ENCODE data around the gene LOC101059915.
"Not testable (repeated sequence)": the region's sequence is repeated elsewhere in the genome, so short reads cannot be mapped to it uniquely, and the experiment has no call there.

The LOC101059915 gene

DNA sequence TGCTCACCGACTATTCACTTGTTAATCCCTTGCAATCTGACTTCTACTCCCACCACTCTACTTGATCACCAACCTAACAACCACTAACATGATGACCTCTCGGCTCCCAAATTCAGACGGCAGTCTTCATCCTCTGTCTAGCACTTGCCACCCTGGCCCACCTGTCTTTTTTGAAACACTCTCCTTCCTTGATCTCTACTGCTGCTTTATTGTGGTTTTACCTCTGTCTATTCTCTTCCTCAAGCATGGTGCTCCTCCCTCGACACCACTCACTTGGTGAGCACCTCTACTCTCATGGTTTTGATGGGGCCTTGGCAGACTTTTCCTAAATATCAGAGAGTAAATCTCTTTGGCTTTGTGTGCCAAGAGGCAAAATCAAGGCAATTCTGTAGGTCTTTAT lies 27.3 kb upstream of the LOC101059915 start:
- H3K27me3 Mint-ChIP-seq (ENCODE audit: unreplicated experiment), result no peaks in the 10 kb centered on the region
- no peaks in the 10 kb centered on the region for H3K36me3 Mint-ChIP-seq (ENCODE audit: insufficient read depth, unreplicated experiment)
- no peak overlapping the region for H3K4me3 Mint-ChIP-seq (ENCODE audit: low read depth, unreplicated experiment)
- intact Hi-C loops (cut with micrococcal nuclease; ENCODE audit: unreplicated experiment), result no loop called here
- TF ChIP-seq, protein P1, sequence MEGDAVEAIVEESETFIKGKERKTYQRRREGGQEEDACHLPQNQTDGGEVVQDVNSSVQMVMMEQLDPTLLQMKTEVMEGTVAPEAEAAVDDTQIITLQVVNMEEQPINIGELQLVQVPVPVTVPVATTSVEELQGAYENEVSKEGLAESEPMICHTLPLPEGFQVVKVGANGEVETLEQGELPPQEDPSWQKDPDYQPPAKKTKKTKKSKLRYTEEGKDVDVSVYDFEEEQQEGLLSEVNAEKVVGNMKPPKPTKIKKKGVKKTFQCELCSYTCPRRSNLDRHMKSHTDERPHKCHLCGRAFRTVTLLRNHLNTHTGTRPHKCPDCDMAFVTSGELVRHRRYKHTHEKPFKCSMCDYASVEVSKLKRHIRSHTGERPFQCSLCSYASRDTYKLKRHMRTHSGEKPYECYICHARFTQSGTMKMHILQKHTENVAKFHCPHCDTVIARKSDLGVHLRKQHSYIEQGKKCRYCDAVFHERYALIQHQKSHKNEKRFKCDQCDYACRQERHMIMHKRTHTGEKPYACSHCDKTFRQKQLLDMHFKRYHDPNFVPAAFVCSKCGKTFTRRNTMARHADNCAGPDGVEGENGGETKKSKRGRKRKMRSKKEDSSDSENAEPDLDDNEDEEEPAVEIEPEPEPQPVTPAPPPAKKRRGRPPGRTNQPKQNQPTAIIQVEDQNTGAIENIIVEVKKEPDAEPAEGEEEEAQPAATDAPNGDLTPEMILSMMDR (IDR thresholded peaks at IDR 0.05; ENCODE audit: unreplicated experiment), result no peak
- H3K27ac Mint-ChIP-seq (ENCODE audit: unreplicated experiment), result no peak overlapping the region
- CTCF ChIA-PET, result no interaction called here
- DNase-seq, result no peak
- BruUV-seq (replicated peaks), result no TSS peak
- no peaks in the 10 kb centered on the region for H3K9me3 Mint-ChIP-seq (ENCODE audit: low read depth, unreplicated experiment)
- no peaks in the 10 kb centered on the region for H3K4me1 Mint-ChIP-seq (ENCODE audit: low read depth, unreplicated experiment)

DNA sequence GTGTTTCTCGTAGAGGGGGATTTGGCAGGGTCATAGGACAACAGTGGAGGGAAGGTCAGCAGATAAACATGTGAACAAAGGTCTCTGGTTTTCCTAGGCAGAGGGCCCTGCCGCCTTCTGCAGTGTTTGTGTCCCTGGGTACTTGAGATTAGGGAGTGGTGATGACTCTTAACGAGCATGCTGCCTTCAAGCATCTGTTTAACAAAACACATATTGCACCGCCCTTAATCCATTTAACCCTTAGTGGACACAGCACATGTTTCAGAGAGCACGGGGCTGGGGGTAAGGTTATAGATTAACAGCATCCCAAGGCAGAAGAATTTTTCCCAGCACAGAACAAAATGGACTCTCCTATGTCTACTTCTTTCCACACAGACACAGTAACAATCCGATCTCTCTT lies 22.9 kb upstream of the LOC101059915 start:
- H3K4me1 Mint-ChIP-seq (ENCODE audit: low read depth, unreplicated experiment); H3K4me3 Mint-ChIP-seq (ENCODE audit: low read depth, unreplicated experiment); BruUV-seq (replicated peaks); intact Hi-C loops (cut with micrococcal nuclease; ENCODE audit: unreplicated experiment); CTCF ChIA-PET; H3K27ac Mint-ChIP-seq (ENCODE audit: unreplicated experiment); DNase-seq; H3K36me3 Mint-ChIP-seq (ENCODE audit: insufficient read depth, unreplicated experiment); H3K27me3 Mint-ChIP-seq (ENCODE audit: unreplicated experiment); H3K9me3 Mint-ChIP-seq (ENCODE audit: low read depth, unreplicated experiment): not testable (repeated sequence)

DNA sequence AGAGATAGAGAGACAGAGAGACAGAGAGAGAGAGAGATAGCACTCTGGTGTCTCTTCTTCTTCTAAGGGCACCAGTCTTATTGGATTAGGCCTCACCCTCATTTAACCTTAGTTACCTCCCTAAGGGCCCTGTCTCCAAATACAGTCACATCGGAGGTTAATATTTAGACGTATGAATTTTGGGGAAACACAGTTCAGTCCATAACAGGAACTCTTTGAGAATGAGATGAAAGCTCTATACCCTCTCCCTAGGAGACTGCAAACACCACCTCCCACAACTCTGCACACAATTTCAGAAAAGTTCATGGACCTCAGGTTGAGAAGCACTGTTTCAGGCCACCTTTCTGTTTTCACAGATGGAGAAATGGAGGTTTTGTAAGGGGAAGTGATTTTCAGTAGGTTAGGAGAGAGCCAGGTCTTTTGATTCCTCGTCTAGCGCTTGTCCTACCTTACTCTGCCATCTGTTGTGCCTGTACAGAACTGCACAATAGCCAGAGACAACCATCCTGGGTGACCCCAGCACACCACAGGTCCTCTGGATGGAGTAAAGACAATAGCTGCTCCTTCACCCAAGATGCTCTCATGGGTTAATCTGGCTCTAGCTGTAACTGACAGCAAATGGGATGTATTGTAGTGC lies 16.9 kb upstream of the LOC101059915 start:
- no peak for DNase-seq
- no peaks in the 10 kb centered on the region for H3K4me1 Mint-ChIP-seq (ENCODE audit: low read depth, unreplicated experiment)
- no peaks in the 10 kb centered on the region for H3K27me3 Mint-ChIP-seq (ENCODE audit: unreplicated experiment)
- H3K4me3 Mint-ChIP-seq (ENCODE audit: low read depth, unreplicated experiment), result no peak overlapping the region
- BruUV-seq (replicated peaks), result no TSS peak
- H3K9me3 Mint-ChIP-seq (ENCODE audit: low read depth, unreplicated experiment), result no peaks in the 10 kb centered on the region
- intact Hi-C loops (cut with micrococcal nuclease; ENCODE audit: unreplicated experiment), result no loop called here
- CTCF ChIA-PET, result no interaction called here
- TF ChIP-seq, protein P1 (IDR thresholded peaks at IDR 0.05; ENCODE audit: unreplicated experiment), result no peak
- no peaks in the 10 kb centered on the region for H3K36me3 Mint-ChIP-seq (ENCODE audit: insufficient read depth, unreplicated experiment)
- H3K27ac Mint-ChIP-seq (ENCODE audit: unreplicated experiment), result no peak overlapping the region

DNA sequence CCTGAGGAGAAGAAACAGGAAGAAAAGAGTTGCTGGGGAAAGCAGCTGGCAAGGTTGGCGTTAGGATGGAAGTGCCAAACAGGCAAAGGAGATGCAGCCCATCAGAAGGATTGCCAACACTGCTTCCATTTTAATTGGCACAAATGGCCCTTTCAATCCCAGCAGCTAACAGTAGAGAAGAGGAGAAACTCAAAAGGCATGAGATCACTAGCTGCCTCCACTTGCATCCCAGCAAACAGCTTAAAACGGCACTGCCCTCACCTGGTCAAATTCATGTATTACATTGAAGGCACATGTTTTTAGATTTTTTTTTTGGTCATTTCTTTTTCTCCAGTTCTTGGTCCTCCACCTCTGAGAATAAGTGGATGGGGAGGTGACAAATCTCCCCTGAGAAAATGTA lies 14.9 kb upstream of the LOC101059915 start:
- H3K27me3 Mint-ChIP-seq (ENCODE audit: unreplicated experiment), result peaks cover 13% of the 10 kb centered on the region
- H3K9me3 Mint-ChIP-seq (ENCODE audit: low read depth, unreplicated experiment), result peaks cover 5% of the 10 kb centered on the region
- TF ChIP-seq, protein P1 (IDR thresholded peaks at IDR 0.05; ENCODE audit: unreplicated experiment), result peak; percentile 48
- CTCF ChIA-PET, result interaction anchor here (0.7 to 1.0 kb wide), 3 partner anchors 29 to 286 kb away, joined by 3 read pairs; partner anchors contain the start of gene TAF1
- H3K36me3 Mint-ChIP-seq (ENCODE audit: insufficient read depth, unreplicated experiment), result peaks cover 3% of the 10 kb centered on the region
- intact Hi-C loops (cut with micrococcal nuclease; ENCODE audit: unreplicated experiment), result no loop called here
- H3K4me3 Mint-ChIP-seq (ENCODE audit: low read depth, unreplicated experiment), result no peak overlapping the region
- H3K4me1 Mint-ChIP-seq (ENCODE audit: low read depth, unreplicated experiment), result no peaks in the 10 kb centered on the region
- BruUV-seq (replicated peaks), result no TSS peak
- peak; percentile 51 for DNase-seq
- no peak overlapping the region for H3K27ac Mint-ChIP-seq (ENCODE audit: unreplicated experiment)

DNA sequence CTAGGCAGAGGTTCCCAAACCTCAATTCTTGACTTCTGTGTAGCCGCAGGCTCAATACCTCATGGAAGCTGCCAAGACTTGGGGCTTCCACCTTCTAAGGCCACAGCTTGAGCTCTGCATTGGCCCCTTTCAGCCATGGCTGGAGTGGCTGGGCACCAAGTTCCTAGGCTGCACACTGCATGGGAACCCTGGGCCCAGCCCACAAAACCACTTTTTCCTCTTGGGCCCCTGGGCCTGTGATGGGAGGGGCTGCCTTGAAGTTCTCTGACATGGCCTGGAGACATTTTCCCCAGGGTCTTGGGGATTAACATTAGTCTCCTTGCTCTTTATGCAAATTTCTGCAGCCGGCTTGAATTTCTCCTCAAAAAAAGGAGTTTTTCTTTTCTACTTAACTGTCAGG lies 14.0 kb upstream of the LOC101059915 start:
- CTCF ChIA-PET, result no interaction called here

More for the DNA sequence above, 14.0 kb upstream of the LOC101059915 start:
- Mint-ChIP-seq H3K27ac (ENCODE audit: unreplicated experiment) (no peak overlapping the region), H3K4me3 (ENCODE audit: low read depth, unreplicated experiment) (no peak overlapping the region), H3K36me3 (ENCODE audit: insufficient read depth, unreplicated experiment) (peaks cover 3% of the 10 kb centered on the region), H3K4me1 (ENCODE audit: low read depth, unreplicated experiment) (no peaks in the 10 kb centered on the region), H3K27me3 (ENCODE audit: unreplicated experiment) (peaks cover 13% of the 10 kb centered on the region), H3K9me3 (ENCODE audit: low read depth, unreplicated experiment) (peaks cover 5% of the 10 kb centered on the region)
- no TSS peak for BruUV-seq (replicated peaks)
- intact Hi-C loops (cut with micrococcal nuclease; ENCODE audit: unreplicated experiment), result no loop called here
- TF ChIP-seq, protein P1 (IDR thresholded peaks at IDR 0.05; ENCODE audit: unreplicated experiment), result no peak
- DNase-seq, result no peak

Measured in Calu3 (cell line).